SK-N-SH (cell line): ENCODE data around the gene KRT39. TPM values are rescaled to one million over a fixed set of nuclear protein-coding genes. Genes with fewer than 3 reads are reported as not detected.

Experiments used
- CTCF ChIA-PET: fragments of 300-600, 350-600 bp; formaldehyde crosslinking; extraction: SDS; loops from one replicate; lab custom pipeline; 2021; lab: Yijun Ruan, JAX
- POLR2A ChIA-PET: fragments of 350-600 bp; sonication (Branson Sonifier 250); formaldehyde crosslinking; extraction: SDS; loops from one replicate; lab custom pipeline; 2020; ENCODE audit warnings: antibody characterized with exemption, inconsistent platforms; lab: Yijun Ruan, JAX
- DNase-seq: peaks from one replicate; pipeline ENCODE4 v3.0.0; 2012
- H2AFZ ChIP-seq: fragments of 200-600 bp; sonication (generic); 2 replicates; pipeline ENCODE4 v1.8.1; 2016; ENCODE audit warnings: antibody characterized with exemption, mild to moderate bottlenecking, low read depth
- H3F3A ChIP-seq: fragments of 200-600 bp; sonication (generic); replicated peaks from 2 replicates; pipeline ENCODE3; 2016; ENCODE audit warnings: antibody characterized with exemption, mild to moderate bottlenecking; ENCODE audit not compliant: insufficient read depth
- H3K27ac ChIP-seq, 2 experiments: fragments of 200-500 bp in 1 of 2; fragments of 200-600 bp in 1 of 2; sonication (Bioruptor generic) in 1 of 2; sonication (generic), shearing (Covaris generic) in 1 of 2; 2 replicates each; pipeline versions ENCODE4 v1.5.1 to v1.6.1; 2014 to 2016; ENCODE audit warnings: low read depth in 2 of 2, inconsistent platforms in 1 of 2, low read length in 1 of 2, mild to moderate bottlenecking in 1 of 2, mixed read lengths in 1 of 2
- H3K27me3 ChIP-seq: fragments of 200-600 bp; sonication (generic), shearing (Covaris generic); 2 replicates; pipeline ENCODE4 v1.6.1; 2016; ENCODE audit warnings: mixed run types; ENCODE audit not compliant: insufficient read depth
- H3K36me3 ChIP-seq, 2 experiments: fragments of 200-500 bp in 1 of 2; fragments of 200-600 bp in 1 of 2; sonication (Bioruptor generic) in 1 of 2; sonication (generic) in 1 of 2; replicated peaks in 1 of 2; 2 replicates each; pipeline versions ENCODE3 to v1.5.1; 2014 to 2016; ENCODE audit warnings: low read length in 1 of 2, mild to moderate bottlenecking in 1 of 2; ENCODE audit not compliant: insufficient read depth in 2 of 2, control insufficient read depth in 1 of 2
- H3K4me1 ChIP-seq, 2 experiments: fragments of 200-500 bp in 1 of 2; fragments of 200-600 bp in 1 of 2; sonication (Bioruptor generic) in 1 of 2; sonication (generic), shearing (Covaris generic) in 1 of 2; 2 replicates each; pipeline versions ENCODE4 v1.5.1 to v1.6.1; 2014 to 2016; ENCODE audit warnings: low read depth in 1 of 2, low read length in 1 of 2, mixed run types in 1 of 2; ENCODE audit not compliant: insufficient read depth in 2 of 2, control insufficient read depth in 1 of 2
- H3K4me2 ChIP-seq: fragments of 200-600 bp; sonication (generic), shearing (Covaris generic); 2 replicates; pipeline ENCODE4 v1.6.1; 2017; ENCODE audit warnings: mixed run types
- H3K4me3 ChIP-seq, 2 experiments: fragments of 200-500 bp in 1 of 2; fragments of 200-600 bp in 1 of 2; sonication (Bioruptor generic) in 1 of 2; sonication (generic), shearing (Covaris generic) in 1 of 2; 2 replicates each; pipeline versions ENCODE4 v1.5.1 to v1.8.1; 2014 to 2016; ENCODE audit warnings: low read depth in 2 of 2, inconsistent platforms in 1 of 2, low read length in 1 of 2, mild to moderate bottlenecking in 1 of 2, mixed read lengths in 1 of 2, moderate library complexity in 1 of 2
- H3K79me2 ChIP-seq: fragments of 200-600 bp; sonication (generic); 2 replicates; pipeline ENCODE4 v1.8.1; 2017; ENCODE audit warnings: mild to moderate bottlenecking; ENCODE audit not compliant: insufficient read depth
- H3K9ac ChIP-seq: fragments of 200-600 bp; sonication (generic); 2 replicates; pipeline ENCODE4 v1.6.1; 2017; ENCODE audit warnings: mixed run types
- H3K9me2 ChIP-seq: fragments of 200-600 bp; sonication (generic); 2 replicates; pipeline ENCODE4 v1.6.1; 2017; ENCODE audit warnings: mixed run types
- H3K9me3 ChIP-seq: fragments of 200-600 bp; sonication (generic); 2 replicates; pipeline ENCODE4 v1.6.1; 2017; ENCODE audit warnings: mixed run types, mild to moderate bottlenecking, moderate library complexity
- H4K20me1 ChIP-seq: fragments of 200-600 bp; sonication (generic); 2 replicates; pipeline ENCODE4 v1.6.1; 2017; ENCODE audit warnings: mild to moderate bottlenecking, mixed run types; ENCODE audit not compliant: insufficient read depth
- CHD2 ChIP-seq: fragments of 150-350 bp; IDR thresholded peaks from 2 replicates; pipeline ENCODE4 v1.6.1; 2018; ENCODE audit warnings: low read length; ENCODE audit not compliant: partially characterized antibody
- ELF1 ChIP-seq: IDR thresholded peaks from 2 replicates; pipeline ENCODE4 v1.4.0; 2012
- FOXM1 ChIP-seq: IDR thresholded peaks from 2 replicates; pipeline ENCODE4 v1.4.0; 2012; ENCODE audit warnings: low read depth, mild to moderate bottlenecking
- GABPA ChIP-seq: IDR thresholded peaks from 2 replicates; pipeline ENCODE4 v1.4.0; 2012; ENCODE audit warnings: low read depth, mild to moderate bottlenecking
- RAD21 ChIP-seq: IDR thresholded peaks from 2 replicates; pipeline ENCODE4 v1.6.1; 2012; ENCODE audit warnings: mild to moderate bottlenecking, low read length
- SIN3A ChIP-seq: IDR thresholded peaks from 2 replicates; pipeline ENCODE4 v1.6.1; 2012; ENCODE audit warnings: low read depth, mild to moderate bottlenecking, low read length, moderate library complexity, borderline replicate concordance
- TAF1 ChIP-seq: IDR thresholded peaks from 2 replicates; pipeline ENCODE4 v1.6.1; 2012; ENCODE audit warnings: low read depth, mild to moderate bottlenecking, low read length, moderate library complexity, borderline replicate concordance
- TCF12 ChIP-seq: IDR thresholded peaks from 2 replicates; pipeline ENCODE4 v1.4.0; 2012
- TEAD4 ChIP-seq: IDR thresholded peaks from 2 replicates; pipeline ENCODE4 v1.4.0; 2012; ENCODE audit warnings: mild to moderate bottlenecking, borderline replicate concordance; ENCODE audit not compliant: insufficient read depth
- WGBS: methylation state at CpG from one replicate; pipeline ENCODE4 v1.1.6; 2017; ENCODE audit warnings: low lambda C conversion rate; 5-methylcytosine and 5-hydroxymethylcytosine counted together
- polyA plus RNA-seq, 3 experiments: library from polyadenylated mRNA; depleted of rRNA; stranded (reverse); fragments of >200 nt; gene quantifications; 2 replicates each; pipeline ENCODE4 v1.2.3, GENCODE V29; 2012
- TF ChIP-seq, protein P1 (sequence below): IDR thresholded peaks from 2 replicates; pipeline ENCODE4 v1.6.1; 2012; ENCODE audit warnings: mild to moderate bottlenecking, low read depth, low read length, moderate library complexity
- TF ChIP-seq, protein P2 (sequence below): IDR thresholded peaks from 2 replicates; pipeline ENCODE4 v1.4.0; 2012; ENCODE audit warnings: low read depth, borderline replicate concordance
- TF ChIP-seq, protein P3 (sequence below): fragments of 150-350 bp; IDR thresholded peaks from 2 replicates; pipeline ENCODE4 v1.6.1; 2016; ENCODE audit warnings: mild to moderate bottlenecking, low read depth, low read length

The KRT39 gene
- polyA plus RNA-seq, 1 of the 3 experiments (the other 2 are of a cell fraction) = not detected

DNA sequence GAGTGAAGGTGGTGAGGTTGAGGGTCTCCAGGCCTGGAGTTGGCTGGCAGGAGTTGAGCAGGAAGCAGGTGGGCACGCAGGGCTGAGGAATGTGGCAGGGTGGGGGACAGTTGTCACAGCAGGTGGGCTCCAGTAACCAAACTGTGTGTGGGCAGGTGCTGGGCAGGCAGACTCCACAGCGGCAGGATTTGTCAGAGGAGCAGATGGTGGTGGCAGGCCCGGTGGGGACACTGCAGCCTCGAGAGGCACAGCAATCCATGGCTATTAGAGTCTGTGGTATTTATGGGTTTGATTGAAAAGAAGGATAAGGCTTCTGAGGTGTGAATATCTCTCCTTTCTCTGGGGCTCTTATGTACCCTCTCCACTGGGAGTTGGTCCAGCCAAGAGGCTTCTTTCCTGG lies 27.1 kb upstream of the KRT39 start, which contains the start of gene KRTAP3-3:
Gene KRTAP3-3 (minus strand): TSS at position 326 of the 400 bp plus-strand sequence. CDS start 67 bp downstream, at position 259.
- WGBS = 0% methylated on average over 3 of the region's 4 CpGs
- H2AFZ ChIP-seq = no peak within 1 kb of the TSS
- ChIA-PET POLR2A (no interaction called here), CTCF (no interaction called here)
- H3K4me1 ChIP-seq = no peaks in the 10 kb centered on the region
- no peak for DNase-seq
- H3K4me2 ChIP-seq = no peak within 1 kb of the TSS
- peaks cover 31% of the 10 kb centered on the region for H3K27me3 ChIP-seq
- H3K79me2 ChIP-seq = no peaks in the 10 kb centered on the region
- no peaks in the 10 kb centered on the region for H3F3A ChIP-seq
- no peaks in the 10 kb centered on the region for H3K36me3 ChIP-seq
- no peaks in the 10 kb centered on the region for H4K20me1 ChIP-seq
- TF ChIP-seq TAF1 = no peak
- TF ChIP-seq TEAD4 = no peak
- TF ChIP-seq GABPA = no peak
- H3K4me3 ChIP-seq = no peak within 1 kb of the TSS
- H3K9me2 ChIP-seq = no peaks in the 10 kb centered on the region; the same call in 1 of the 2 replicates
- no peak within 1 kb of the TSS for H3K9ac ChIP-seq
- H3K27ac ChIP-seq = no peak within 1 kb of the TSS
- H3K9me3 ChIP-seq = no peaks in the 10 kb centered on the region

DNA sequence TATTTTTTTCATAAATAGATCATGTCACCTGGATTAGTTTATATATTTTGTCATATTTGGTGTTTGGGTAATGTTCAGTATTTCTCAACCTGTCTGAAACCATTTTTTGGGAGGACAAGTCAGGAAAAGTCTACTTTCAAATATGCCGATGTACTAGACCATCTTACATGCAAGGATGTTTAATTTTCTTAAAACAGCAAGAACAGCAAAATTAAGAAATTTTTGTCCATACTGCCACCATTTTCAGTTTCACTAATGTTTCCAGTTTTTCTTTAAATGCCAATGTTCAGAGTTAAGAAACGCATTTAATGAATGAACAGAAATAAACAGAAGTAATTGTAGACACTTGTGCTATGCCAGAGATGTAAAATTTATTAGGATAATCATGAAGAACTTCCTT lies 26.3 kb upstream of the KRT39 start:
- Histone ChIP-seq H3K4me2 (no peak overlapping the region), H2AFZ (no peak overlapping the region), H3K4me1 (no peaks in the 10 kb centered on the region), H3K9me3 (no peaks in the 10 kb centered on the region), H3K27me3 (peaks cover 32% of the 10 kb centered on the region), H3K9me2 (no peaks in the 10 kb centered on the region; the same call in 1 of the 2 replicates), H3K27ac (no peak overlapping the region), H3K36me3 (no peaks in the 10 kb centered on the region), H3K79me2 (no peaks in the 10 kb centered on the region), H4K20me1 (no peaks in the 10 kb centered on the region), H3F3A (no peaks in the 10 kb centered on the region), H3K4me3 (no peak overlapping the region), H3K9ac (no peak overlapping the region)
- no peak for DNase-seq
- CTCF ChIA-PET = no interaction called here
- TF ChIP-seq FOXM1 (no peak), ELF1 (no peak), RAD21 (no peak), TEAD4 (no peak), SIN3A (no peak), TCF12 (no peak), CHD2 (no peak)
- TF ChIP-seq, protein P1, sequence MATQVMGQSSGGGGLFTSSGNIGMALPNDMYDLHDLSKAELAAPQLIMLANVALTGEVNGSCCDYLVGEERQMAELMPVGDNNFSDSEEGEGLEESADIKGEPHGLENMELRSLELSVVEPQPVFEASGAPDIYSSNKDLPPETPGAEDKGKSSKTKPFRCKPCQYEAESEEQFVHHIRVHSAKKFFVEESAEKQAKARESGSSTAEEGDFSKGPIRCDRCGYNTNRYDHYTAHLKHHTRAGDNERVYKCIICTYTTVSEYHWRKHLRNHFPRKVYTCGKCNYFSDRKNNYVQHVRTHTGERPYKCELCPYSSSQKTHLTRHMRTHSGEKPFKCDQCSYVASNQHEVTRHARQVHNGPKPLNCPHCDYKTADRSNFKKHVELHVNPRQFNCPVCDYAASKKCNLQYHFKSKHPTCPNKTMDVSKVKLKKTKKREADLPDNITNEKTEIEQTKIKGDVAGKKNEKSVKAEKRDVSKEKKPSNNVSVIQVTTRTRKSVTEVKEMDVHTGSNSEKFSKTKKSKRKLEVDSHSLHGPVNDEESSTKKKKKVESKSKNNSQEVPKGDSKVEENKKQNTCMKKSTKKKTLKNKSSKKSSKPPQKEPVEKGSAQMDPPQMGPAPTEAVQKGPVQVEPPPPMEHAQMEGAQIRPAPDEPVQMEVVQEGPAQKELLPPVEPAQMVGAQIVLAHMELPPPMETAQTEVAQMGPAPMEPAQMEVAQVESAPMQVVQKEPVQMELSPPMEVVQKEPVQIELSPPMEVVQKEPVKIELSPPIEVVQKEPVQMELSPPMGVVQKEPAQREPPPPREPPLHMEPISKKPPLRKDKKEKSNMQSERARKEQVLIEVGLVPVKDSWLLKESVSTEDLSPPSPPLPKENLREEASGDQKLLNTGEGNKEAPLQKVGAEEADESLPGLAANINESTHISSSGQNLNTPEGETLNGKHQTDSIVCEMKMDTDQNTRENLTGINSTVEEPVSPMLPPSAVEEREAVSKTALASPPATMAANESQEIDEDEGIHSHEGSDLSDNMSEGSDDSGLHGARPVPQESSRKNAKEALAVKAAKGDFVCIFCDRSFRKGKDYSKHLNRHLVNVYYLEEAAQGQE = no peak
- TF ChIP-seq, protein P2, sequence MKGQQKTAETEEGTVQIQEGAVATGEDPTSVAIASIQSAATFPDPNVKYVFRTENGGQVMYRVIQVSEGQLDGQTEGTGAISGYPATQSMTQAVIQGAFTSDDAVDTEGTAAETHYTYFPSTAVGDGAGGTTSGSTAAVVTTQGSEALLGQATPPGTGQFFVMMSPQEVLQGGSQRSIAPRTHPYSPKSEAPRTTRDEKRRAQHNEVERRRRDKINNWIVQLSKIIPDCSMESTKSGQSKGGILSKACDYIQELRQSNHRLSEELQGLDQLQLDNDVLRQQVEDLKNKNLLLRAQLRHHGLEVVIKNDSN = no peak
- TF ChIP-seq, protein P3, sequence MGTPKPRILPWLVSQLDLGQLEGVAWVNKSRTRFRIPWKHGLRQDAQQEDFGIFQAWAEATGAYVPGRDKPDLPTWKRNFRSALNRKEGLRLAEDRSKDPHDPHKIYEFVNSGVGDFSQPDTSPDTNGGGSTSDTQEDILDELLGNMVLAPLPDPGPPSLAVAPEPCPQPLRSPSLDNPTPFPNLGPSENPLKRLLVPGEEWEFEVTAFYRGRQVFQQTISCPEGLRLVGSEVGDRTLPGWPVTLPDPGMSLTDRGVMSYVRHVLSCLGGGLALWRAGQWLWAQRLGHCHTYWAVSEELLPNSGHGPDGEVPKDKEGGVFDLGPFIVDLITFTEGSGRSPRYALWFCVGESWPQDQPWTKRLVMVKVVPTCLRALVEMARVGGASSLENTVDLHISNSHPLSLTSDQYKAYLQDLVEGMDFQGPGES = no peak
- POLR2A ChIA-PET = no interaction called here
- 18% methylated on average over 2 of the region's 2 CpGs for WGBS
